KMS-11 (cell line): Measurements from ENCODE around the gene SH3TC1.

Source experiments
- H2AFZ ChIP-seq: fragments of 200-600 bp; sonication (generic); 2 replicates; pipeline ENCODE4 v1.6.1; 2016; ENCODE audit warnings: antibody characterized with exemption, mixed run types, low read depth
- H3K27ac ChIP-seq: fragments of 200-600 bp; sonication (generic); 2 replicates; pipeline ENCODE4 v1.6.1; 2016; ENCODE audit warnings: mild to moderate bottlenecking, mixed run types
- H3K27me3 ChIP-seq: fragments of 200-600 bp; sonication (generic); 2 replicates; pipeline ENCODE4 v1.6.1; 2017; ENCODE audit warnings: mild to moderate bottlenecking, low read depth, mixed run types, moderate library complexity; ENCODE audit not compliant: insufficient read depth
- H3K36me3 ChIP-seq: fragments of 200-600 bp; sonication (generic); 2 replicates; pipeline ENCODE4 v1.6.1; 2017; ENCODE audit warnings: mild to moderate bottlenecking, mixed run types; ENCODE audit not compliant: insufficient read depth
- H3K4me1 ChIP-seq: fragments of 200-600 bp; sonication (generic); 2 replicates; pipeline ENCODE4 v1.6.1; 2016; ENCODE audit warnings: mild to moderate bottlenecking, low read depth, mixed run types; ENCODE audit not compliant: poor library complexity, severe bottlenecking
- H3K4me2 ChIP-seq: fragments of 200-600 bp; sonication (generic); 2 replicates; pipeline ENCODE4 v1.7.0; 2016; ENCODE audit warnings: mild to moderate bottlenecking, mixed run types
- H3K4me3 ChIP-seq: fragments of 200-600 bp; sonication (generic); IDR thresholded peaks from 2 replicates; pipeline ENCODE4 v1.6.1; 2017; ENCODE audit warnings: low read depth, low read length, mixed read lengths; ENCODE audit not compliant: insufficient read depth
- H3K79me2 ChIP-seq: fragments of 200-600 bp; sonication (generic); 2 replicates; pipeline ENCODE4 v1.6.1; 2016; ENCODE audit warnings: low read depth, mixed run types; ENCODE audit not compliant: insufficient read depth
- H3K9ac ChIP-seq: fragments of 200-600 bp; sonication (generic); 2 replicates; pipeline ENCODE4 v1.6.1; 2016; ENCODE audit warnings: mild to moderate bottlenecking, mixed run types
- H4K20me1 ChIP-seq: fragments of 200-600 bp; sonication (generic); 2 replicates; pipeline ENCODE4 v1.6.1; 2016; ENCODE audit warnings: mild to moderate bottlenecking, mixed run types; ENCODE audit not compliant: insufficient read depth
- TF ChIP-seq, protein P1 (sequence below): fragments of 200-600 bp; sonication (generic); conservative IDR thresholded peaks from 2 replicates; pipeline ENCODE4 v1.6.1; 2017; ENCODE audit warnings: low read depth, mild to moderate bottlenecking, antibody characterized with exemption, low read length, moderate library complexity, mixed read lengths

SH3TC1 gene

GRCh38 chr4:8244931-8245460 lies 45.9 kb downstream of the SH3TC1 start:
- TF ChIP-seq, protein P1, sequence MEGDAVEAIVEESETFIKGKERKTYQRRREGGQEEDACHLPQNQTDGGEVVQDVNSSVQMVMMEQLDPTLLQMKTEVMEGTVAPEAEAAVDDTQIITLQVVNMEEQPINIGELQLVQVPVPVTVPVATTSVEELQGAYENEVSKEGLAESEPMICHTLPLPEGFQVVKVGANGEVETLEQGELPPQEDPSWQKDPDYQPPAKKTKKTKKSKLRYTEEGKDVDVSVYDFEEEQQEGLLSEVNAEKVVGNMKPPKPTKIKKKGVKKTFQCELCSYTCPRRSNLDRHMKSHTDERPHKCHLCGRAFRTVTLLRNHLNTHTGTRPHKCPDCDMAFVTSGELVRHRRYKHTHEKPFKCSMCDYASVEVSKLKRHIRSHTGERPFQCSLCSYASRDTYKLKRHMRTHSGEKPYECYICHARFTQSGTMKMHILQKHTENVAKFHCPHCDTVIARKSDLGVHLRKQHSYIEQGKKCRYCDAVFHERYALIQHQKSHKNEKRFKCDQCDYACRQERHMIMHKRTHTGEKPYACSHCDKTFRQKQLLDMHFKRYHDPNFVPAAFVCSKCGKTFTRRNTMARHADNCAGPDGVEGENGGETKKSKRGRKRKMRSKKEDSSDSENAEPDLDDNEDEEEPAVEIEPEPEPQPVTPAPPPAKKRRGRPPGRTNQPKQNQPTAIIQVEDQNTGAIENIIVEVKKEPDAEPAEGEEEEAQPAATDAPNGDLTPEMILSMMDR, result no peak
- no peak overlapping the region for H2AFZ ChIP-seq
- H3K4me1 ChIP-seq, result no peaks in the 10 kb centered on the region
- no peak overlapping the region for H3K4me3 ChIP-seq
- H3K27ac ChIP-seq, result no peak overlapping the region
- no peaks in the 10 kb centered on the region for H3K79me2 ChIP-seq
- H3K36me3 ChIP-seq, result no peaks in the 10 kb centered on the region
- H3K27me3 ChIP-seq, result no peaks in the 10 kb centered on the region
- no peak overlapping the region for H3K4me2 ChIP-seq
- no peak overlapping the region for H3K9ac ChIP-seq
- H4K20me1 ChIP-seq, result no peaks in the 10 kb centered on the region

DNA sequence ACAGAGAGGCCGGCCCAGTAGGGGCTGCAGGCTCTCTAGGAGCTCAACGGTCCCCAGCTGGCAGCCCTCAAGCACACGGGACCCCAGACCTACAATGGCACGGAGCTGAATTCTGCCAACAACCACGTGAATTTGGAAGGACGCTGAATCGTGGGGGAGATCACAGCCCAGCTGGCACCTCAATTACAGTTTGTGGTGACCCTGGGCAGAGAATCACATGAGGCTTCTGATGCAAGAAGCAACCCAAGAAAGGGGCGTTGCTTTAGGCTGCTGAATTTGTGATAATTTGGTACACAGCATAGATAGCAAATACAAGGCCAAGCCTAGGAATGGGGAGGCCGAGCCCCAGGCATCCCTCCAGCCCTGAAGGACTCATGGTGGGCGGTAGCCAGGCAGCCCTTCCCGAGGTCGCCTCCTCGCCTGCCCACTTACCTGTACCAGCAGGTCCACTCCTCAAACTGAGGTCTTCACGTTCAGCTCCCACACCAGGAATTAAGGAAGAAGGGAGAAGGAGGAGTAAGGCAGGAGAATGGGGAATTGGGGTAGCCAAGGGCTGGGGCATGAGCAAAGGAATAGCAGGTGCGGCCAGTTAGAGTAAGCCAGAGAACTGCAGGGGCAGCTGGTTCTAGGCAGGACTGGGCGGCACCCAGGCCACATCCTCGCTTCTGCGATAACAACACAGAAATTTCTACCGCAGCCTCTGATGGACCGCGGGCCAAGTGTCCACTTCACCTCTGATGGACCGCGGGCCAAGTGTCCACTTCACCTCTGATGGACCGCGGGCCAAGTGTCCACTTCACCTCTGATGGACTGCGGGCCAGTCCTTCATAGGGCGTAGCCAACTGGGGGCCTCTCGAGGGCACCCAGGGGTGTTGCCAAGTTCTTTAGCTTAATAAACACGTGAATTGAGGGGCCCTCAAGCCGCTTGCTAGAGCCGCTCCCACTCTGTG lies 47.1 kb downstream of the SH3TC1 start:
- no peak overlapping the region for H3K4me2 ChIP-seq
- no peaks in the 10 kb centered on the region for H3K79me2 ChIP-seq
- no peaks in the 10 kb centered on the region for H4K20me1 ChIP-seq
- no peaks in the 10 kb centered on the region for H3K4me1 ChIP-seq
- TF ChIP-seq, protein P1, result no peak
- H3K36me3 ChIP-seq, result no peaks in the 10 kb centered on the region
- H3K4me3 ChIP-seq, result no peak overlapping the region
- H3K27ac ChIP-seq, result no peak overlapping the region
- no peaks in the 10 kb centered on the region for H3K27me3 ChIP-seq
- H3K9ac ChIP-seq, result no peak overlapping the region
- no peak overlapping the region for H2AFZ ChIP-seq

DNA sequence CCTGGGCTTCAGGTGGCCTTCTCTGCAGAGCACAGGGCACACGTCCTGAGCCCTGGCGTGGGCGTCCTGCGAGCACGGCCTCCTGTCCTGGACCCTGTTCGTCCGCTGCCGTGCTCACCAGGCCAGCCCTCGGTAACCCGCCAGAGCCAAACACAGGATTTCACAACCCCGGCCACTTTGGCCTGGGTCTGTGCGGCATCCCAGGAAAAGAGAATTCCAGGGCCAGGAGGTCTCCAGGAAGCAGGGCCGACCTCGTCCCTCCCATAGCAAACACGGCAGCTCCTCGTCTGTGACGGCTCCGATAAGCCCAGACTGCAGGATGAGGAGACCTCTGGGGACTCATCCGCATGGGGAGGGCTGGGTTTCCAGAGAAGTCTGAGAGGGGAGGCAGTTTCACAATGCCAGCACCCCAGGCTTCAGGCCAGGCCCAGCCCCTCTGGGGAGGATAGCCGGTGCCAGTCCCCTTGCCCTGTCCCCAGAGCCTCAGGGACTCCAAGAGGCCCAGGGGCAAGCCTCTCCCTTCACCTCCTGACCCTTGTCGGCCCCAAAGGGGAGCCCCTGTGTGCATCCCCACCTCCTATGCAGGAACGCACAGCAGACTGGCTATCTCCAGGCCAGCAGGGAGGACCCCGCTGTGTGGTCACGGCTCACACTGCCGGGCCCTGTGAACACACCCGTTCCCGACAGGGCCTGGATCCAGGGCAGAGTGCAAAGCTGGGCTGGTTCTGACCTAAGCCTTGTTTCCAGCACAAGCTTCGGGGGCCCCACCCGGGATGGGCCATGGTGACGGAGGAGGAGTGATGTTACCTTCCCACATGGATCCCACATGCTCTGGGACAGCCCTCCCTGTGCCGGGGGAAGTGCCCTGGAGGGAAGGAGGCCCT lies 48.2 kb downstream of the SH3TC1 start:
- H3K4me2 ChIP-seq, result no peak overlapping the region
- TF ChIP-seq, protein P1, result no peak
- no peaks in the 10 kb centered on the region for H4K20me1 ChIP-seq
- H3K4me1 ChIP-seq, result no peaks in the 10 kb centered on the region
- H3K27ac ChIP-seq, result no peak overlapping the region
- H2AFZ ChIP-seq, result no peak overlapping the region
- no peak overlapping the region for H3K4me3 ChIP-seq
- no peaks in the 10 kb centered on the region for H3K27me3 ChIP-seq
- H3K36me3 ChIP-seq, result no peaks in the 10 kb centered on the region
- H3K79me2 ChIP-seq, result no peaks in the 10 kb centered on the region
- H3K9ac ChIP-seq, result no peak overlapping the region

DNA sequence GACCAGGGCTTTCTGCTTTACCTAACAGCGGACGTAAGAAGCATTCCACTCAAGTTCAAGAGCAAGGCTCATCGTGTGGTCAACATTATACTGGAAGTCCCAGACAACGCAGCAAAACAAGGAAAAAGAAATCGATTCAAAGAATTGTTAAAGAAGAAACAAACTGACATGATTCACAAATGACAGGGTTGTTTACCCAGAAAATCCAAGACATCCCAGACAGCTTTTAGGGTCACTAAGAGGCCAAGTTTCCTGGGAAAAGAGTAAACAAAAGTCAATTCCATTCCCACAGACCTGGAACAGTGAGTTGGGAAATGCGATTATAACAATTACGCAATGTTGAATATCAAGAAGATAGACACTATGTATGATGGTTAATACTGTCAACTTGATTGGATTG lies 49.0 kb downstream of the SH3TC1 start:
- TF ChIP-seq, protein P1, result no peak
- Histone ChIP-seq H4K20me1 (no peaks in the 10 kb centered on the region), H3K27me3 (no peaks in the 10 kb centered on the region), H2AFZ (no peak overlapping the region), H3K79me2 (no peaks in the 10 kb centered on the region), H3K9ac (no peak overlapping the region), H3K27ac (no peak overlapping the region), H3K36me3 (no peaks in the 10 kb centered on the region), H3K4me2 (no peak overlapping the region), H3K4me1 (no peaks in the 10 kb centered on the region), H3K4me3 (no peak overlapping the region)
